Measurements from ENCODE around the gene KLHL8. TPM values are rescaled to one million over a fixed set of nuclear protein-coding genes. Genes with fewer than 3 reads are reported as not detected.

Gene KLHL8
- total RNA-seq, 2 donors from 2014 or later = 6.2 to 7.7 TPM

DNA sequence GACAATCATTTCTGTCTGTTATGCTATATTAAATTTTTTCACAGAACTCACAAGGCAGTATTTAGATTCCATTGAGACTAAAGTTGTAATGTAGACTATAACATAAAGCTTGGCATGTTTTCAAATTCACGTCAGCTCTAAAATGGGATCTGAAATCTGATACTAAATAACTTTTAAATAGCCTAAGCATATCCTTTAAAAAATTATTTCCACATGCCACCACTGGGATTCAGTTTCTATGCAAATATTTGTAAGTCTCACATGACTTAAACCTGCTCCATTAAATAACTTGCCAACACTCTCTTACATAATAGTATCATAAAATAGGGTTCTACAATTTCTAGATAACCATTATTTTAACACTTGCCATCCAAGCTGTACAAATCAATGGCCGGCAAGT lies 32.4 kb downstream of the KLHL8 start:
- DNase-seq (ENCODE audit: low spot score) = no peak
- WGBS = 29% methylated on average over 2 of the region's 2 CpGs

GRCh38 chr4:87185146-87185870 lies 35.1 kb downstream of the KLHL8 start:
- intact Hi-C loops (cut with DNase I) = no loop called here
- WGBS = 97% methylated on average over 5 of the region's 5 CpGs
- Histone ChIP-seq H3K9me3 (no peaks in the 10 kb centered on the region), H3K27ac (no peak overlapping the region), H3K4me1 (replicated peaks) (no peaks in the 10 kb centered on the region), H3K36me3 (no peaks in the 10 kb centered on the region), H3K27me3 (replicated peaks; ENCODE audit: insufficient read depth) (no peaks in the 10 kb centered on the region), H3K4me3 (no peak overlapping the region)
- no peak for TF ChIP-seq POLR2A (IDR thresholded peaks at IDR 0.05)
- TF ChIP-seq, protein P1, sequence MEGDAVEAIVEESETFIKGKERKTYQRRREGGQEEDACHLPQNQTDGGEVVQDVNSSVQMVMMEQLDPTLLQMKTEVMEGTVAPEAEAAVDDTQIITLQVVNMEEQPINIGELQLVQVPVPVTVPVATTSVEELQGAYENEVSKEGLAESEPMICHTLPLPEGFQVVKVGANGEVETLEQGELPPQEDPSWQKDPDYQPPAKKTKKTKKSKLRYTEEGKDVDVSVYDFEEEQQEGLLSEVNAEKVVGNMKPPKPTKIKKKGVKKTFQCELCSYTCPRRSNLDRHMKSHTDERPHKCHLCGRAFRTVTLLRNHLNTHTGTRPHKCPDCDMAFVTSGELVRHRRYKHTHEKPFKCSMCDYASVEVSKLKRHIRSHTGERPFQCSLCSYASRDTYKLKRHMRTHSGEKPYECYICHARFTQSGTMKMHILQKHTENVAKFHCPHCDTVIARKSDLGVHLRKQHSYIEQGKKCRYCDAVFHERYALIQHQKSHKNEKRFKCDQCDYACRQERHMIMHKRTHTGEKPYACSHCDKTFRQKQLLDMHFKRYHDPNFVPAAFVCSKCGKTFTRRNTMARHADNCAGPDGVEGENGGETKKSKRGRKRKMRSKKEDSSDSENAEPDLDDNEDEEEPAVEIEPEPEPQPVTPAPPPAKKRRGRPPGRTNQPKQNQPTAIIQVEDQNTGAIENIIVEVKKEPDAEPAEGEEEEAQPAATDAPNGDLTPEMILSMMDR (IDR thresholded peaks at IDR 0.05) = no peak
- TF ChIP-seq POLR2AphosphoS5 (IDR thresholded peaks at IDR 0.05) = no peak
- no peak for DNase-seq (ENCODE audit: low spot score)

More for the DNA sequence above, 32.4 kb downstream of the KLHL8 start:
- no peaks in the 10 kb centered on the region for H3K27me3 ChIP-seq (replicated peaks; ENCODE audit: insufficient read depth)
- no peak overlapping the region for H3K4me3 ChIP-seq
- intact Hi-C loops (cut with DNase I) = no loop called here
- H3K36me3 ChIP-seq = no peaks in the 10 kb centered on the region
- no peaks in the 10 kb centered on the region for H3K4me1 ChIP-seq (replicated peaks)
- no peaks in the 10 kb centered on the region for H3K9me3 ChIP-seq
- no peak for TF ChIP-seq POLR2A (IDR thresholded peaks at IDR 0.05)
- TF ChIP-seq POLR2AphosphoS5 (IDR thresholded peaks at IDR 0.05) = no peak
- TF ChIP-seq, protein P1 (IDR thresholded peaks at IDR 0.05) = peak in 1 of 4 experiments; percentile 7
- H3K27ac ChIP-seq = no peak overlapping the region

GRCh38 chr4:87180767-87181166 lies 39.7 kb downstream of the KLHL8 start:
- 99% methylated on average over 2 of the region's 2 CpGs for WGBS
- H3K27ac ChIP-seq = no peak overlapping the region
- no peaks in the 10 kb centered on the region for H3K27me3 ChIP-seq (replicated peaks; ENCODE audit: insufficient read depth)
- DNase-seq (ENCODE audit: low spot score) = no peak
- intact Hi-C loops (cut with DNase I) = no loop called here
- TF ChIP-seq, protein P1 (IDR thresholded peaks at IDR 0.05) = no peak
- no peak for TF ChIP-seq POLR2A (IDR thresholded peaks at IDR 0.05)
- TF ChIP-seq POLR2AphosphoS5 (IDR thresholded peaks at IDR 0.05) = no peak
- H3K4me3 ChIP-seq = no peak overlapping the region
- no peaks in the 10 kb centered on the region for H3K4me1 ChIP-seq (replicated peaks)
- H3K36me3 ChIP-seq = no peaks in the 10 kb centered on the region
- H3K9me3 ChIP-seq = no peaks in the 10 kb centered on the region

DNA sequence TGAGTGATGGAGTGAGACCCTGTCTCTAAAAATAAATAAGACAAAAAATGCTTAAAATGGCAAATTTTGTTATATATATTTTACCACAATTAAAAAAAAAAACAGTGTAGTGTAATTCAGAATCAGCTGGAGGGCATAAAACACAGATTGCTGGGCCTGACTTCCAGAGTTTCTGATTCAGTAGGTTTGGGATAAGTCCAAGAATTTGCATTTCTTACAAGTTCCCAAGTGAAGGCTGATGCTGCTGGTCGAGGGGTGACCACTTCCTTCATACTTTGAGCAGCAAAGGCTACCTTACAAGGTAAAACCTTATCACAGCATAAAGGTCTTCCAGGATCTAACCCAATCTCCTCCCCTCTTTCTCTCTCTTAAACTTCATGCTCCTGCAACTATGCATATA lies 40.7 kb downstream of the KLHL8 start:
- Histone ChIP-seq H3K4me3 (no peak overlapping the region), H3K27me3 (replicated peaks; ENCODE audit: insufficient read depth) (no peaks in the 10 kb centered on the region), H3K4me1 (replicated peaks) (no peaks in the 10 kb centered on the region), H3K9me3 (no peaks in the 10 kb centered on the region), H3K27ac (no peak overlapping the region), H3K36me3 (no peaks in the 10 kb centered on the region)
- TF ChIP-seq POLR2A (IDR thresholded peaks at IDR 0.05) (no peak), POLR2AphosphoS5 (IDR thresholded peaks at IDR 0.05) (no peak)
- TF ChIP-seq, protein P1 (IDR thresholded peaks at IDR 0.05) = no peak
- WGBS = 52% methylated on average over 1 of the region's 1 CpG
- DNase-seq (ENCODE audit: low spot score) = no peak
- intact Hi-C loops (cut with DNase I) = no loop called here

DNA sequence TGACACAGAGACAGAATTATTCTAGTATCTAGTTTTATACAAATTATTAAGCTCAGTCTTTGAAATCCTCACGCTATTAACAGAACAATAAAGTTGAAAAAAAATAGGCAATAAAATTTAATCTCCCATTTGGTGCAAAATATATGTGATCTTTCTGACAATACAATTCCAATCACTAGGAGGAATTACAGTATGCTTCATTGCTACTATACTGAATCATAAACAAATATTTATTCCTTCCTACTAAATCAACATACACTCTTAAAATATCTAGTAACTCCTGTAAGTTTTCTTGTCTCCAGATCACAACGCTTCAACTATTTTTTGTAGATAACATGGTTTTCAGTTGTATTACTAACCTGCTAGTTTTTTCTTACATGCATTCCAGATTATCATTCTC lies 45.7 kb downstream of the KLHL8 start:
- Histone ChIP-seq H3K4me1 (replicated peaks) (no peaks in the 10 kb centered on the region), H3K27me3 (replicated peaks; ENCODE audit: insufficient read depth) (no peaks in the 10 kb centered on the region), H3K27ac (no peak overlapping the region), H3K9me3 (no peaks in the 10 kb centered on the region), H3K36me3 (no peaks in the 10 kb centered on the region), H3K4me3 (no peak overlapping the region)
- intact Hi-C loops (cut with DNase I) = no loop called here
- DNase-seq (ENCODE audit: low spot score) = no peak
- WGBS = 83% methylated on average over 2 of the region's 2 CpGs
- no peak for TF ChIP-seq POLR2A (IDR thresholded peaks at IDR 0.05)
- no peak for TF ChIP-seq POLR2AphosphoS5 (IDR thresholded peaks at IDR 0.05)
- TF ChIP-seq, protein P1 (IDR thresholded peaks at IDR 0.05) = no peak

All from prostate gland (tissue), 2 donors.